DOHH2 (cell line): ENCODE data around the gene GSK3A.

Experiments used
- CTCF ChIP-seq: fragments of 200-600 bp; sonication (generic); IDR thresholded peaks from one replicate; pipeline ENCODE4 v1.5.1; 2014; ENCODE audit warnings: antibody characterized with exemption, mild to moderate bottlenecking, low read depth, low read length; ENCODE audit not compliant: poor library complexity, severe bottlenecking
- EZH2phosphoT487 ChIP-seq: fragments of 200-600 bp; sonication (generic); IDR thresholded peaks from 2 replicates; pipeline ENCODE4 v1.6.1; 2017; ENCODE audit warnings: borderline replicate concordance, mild to moderate bottlenecking, antibody characterized with exemption, low read length, moderate library complexity, mixed read lengths

- TF ChIP-seq CTCF, result no peak
- no peak for TF ChIP-seq EZH2phosphoT487
Measured at GRCh38 chr19:42275103-42275502, 32.7 kb upstream of the GSK3A start.
